GM12864 (cell line): ENCODE results near the gene JSRP1.

Experiments used
- DNase-seq: peaks from one replicate; pipeline ENCODE4 v3.0.0-alpha.2; 2011; ENCODE audit warnings: low read depth
- H3K4me3 ChIP-seq: 2 replicates; pipeline ENCODE4 v1.5.1; 2011; ENCODE audit warnings: mild to moderate bottlenecking, low read depth, low read length, control low read depth
- TF ChIP-seq, protein P1 (sequence below): IDR thresholded peaks from 2 replicates; pipeline ENCODE4 v1.5.1; 2011; ENCODE audit warnings: low read depth, mild to moderate bottlenecking, moderate library complexity, low read length, control low read depth, inconsistent platforms; ENCODE audit errors: missing control alignments

Gene JSRP1

DNA sequence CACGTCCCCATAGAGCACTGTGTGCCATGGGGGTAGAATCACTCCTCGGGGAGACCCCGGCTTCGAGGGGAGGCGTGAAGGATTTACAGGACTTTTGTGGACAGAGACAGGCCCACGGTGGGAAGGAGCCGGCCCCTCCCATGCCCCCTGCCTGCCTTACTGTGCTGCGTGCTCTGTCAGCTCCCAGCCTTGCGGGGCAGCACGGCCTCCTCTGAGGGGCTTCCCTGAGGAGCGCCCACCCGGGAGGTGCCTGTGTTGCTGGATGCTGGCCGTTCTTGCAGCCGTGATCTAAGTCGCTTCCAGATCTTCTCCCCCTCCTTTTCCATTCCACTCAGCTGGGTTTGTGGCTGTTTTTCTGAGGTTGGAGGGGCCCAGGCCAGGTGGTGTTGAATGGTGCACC is 49.2 kb downstream of the JSRP1 start:
- TF ChIP-seq, protein P1, sequence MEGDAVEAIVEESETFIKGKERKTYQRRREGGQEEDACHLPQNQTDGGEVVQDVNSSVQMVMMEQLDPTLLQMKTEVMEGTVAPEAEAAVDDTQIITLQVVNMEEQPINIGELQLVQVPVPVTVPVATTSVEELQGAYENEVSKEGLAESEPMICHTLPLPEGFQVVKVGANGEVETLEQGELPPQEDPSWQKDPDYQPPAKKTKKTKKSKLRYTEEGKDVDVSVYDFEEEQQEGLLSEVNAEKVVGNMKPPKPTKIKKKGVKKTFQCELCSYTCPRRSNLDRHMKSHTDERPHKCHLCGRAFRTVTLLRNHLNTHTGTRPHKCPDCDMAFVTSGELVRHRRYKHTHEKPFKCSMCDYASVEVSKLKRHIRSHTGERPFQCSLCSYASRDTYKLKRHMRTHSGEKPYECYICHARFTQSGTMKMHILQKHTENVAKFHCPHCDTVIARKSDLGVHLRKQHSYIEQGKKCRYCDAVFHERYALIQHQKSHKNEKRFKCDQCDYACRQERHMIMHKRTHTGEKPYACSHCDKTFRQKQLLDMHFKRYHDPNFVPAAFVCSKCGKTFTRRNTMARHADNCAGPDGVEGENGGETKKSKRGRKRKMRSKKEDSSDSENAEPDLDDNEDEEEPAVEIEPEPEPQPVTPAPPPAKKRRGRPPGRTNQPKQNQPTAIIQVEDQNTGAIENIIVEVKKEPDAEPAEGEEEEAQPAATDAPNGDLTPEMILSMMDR, result no peak
- no peak overlapping the region for H3K4me3 ChIP-seq
- no peak for DNase-seq

DNA sequence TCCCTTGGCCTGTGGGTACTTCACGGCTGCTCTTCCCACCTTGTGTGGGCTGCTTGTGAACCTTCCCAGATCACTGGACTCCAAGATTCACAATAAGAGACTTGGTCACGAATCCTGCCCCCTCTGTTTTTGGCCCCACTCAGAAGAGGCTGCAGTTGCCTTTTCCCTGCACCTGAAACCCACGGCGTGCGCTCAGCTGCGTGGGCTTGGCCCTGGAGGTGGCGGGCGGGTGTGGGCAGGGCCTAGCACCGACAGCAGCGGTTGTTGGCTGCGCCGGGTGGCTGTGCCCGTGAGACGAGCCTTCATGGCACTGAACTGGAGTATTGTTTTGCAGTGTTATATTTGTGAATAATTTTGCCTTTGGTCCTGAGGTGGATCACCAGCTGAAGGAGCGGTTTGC is 53.9 kb downstream of the JSRP1 start:
- no peak overlapping the region for H3K4me3 ChIP-seq
- no peak for DNase-seq
- TF ChIP-seq, protein P1, result no peak
